Stimulated activated CD4-positive, alpha-beta T cell treated with anti-CD3 and anti-CD28 coated beads, Interleukin-2, amount 100 ng/mL, for 4 hours (primary cell): ENCODE data around the gene CYP3A7.
"Not testable (repeated sequence)": the region's sequence is repeated elsewhere in the genome, so short reads cannot be mapped to it uniquely, and the experiment has no call there.

ENCODE experiments used
- DNase-seq: peaks from one replicate; pipeline ENCODE4 v3.0.0-alpha.2; 2020; ENCODE audit warnings: low read depth

Gene CYP3A7

GRCh38 chr7:99734987-99735386, at the start of gene CYP3A7:
Gene CYP3A7 (minus strand): TSS chr7:99735196. CDS start chr7:99735093, 103 bp downstream.
- DNase-seq, result no peak

DNA sequence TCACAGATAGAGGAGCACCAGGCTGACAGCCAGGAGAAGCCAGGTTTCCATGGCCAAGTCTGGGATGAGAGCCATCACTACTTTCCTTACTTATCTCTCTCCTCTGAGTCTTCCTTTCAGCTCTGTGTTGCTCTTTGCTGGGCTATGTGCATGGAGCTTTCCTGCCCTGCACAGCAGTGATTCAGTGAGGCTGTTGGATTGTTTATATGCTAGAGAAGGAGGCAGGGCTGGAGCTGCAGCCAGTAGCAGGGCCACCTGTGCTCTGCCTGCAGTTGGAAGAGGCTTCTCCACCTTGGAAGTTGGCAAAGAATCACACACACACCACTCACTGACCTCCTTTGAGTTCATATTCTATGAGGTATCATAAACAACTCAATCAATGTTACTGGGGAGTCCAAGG, 49.0 kb upstream of the CYP3A7 start, which contains the start of gene CYP3A4:
Gene CYP3A4, minus strand, starts transcription at position 178 of the 400 bp plus-strand sequence. Its CDS starts 103 bp downstream, at position 75.
- no peak for DNase-seq

DNA sequence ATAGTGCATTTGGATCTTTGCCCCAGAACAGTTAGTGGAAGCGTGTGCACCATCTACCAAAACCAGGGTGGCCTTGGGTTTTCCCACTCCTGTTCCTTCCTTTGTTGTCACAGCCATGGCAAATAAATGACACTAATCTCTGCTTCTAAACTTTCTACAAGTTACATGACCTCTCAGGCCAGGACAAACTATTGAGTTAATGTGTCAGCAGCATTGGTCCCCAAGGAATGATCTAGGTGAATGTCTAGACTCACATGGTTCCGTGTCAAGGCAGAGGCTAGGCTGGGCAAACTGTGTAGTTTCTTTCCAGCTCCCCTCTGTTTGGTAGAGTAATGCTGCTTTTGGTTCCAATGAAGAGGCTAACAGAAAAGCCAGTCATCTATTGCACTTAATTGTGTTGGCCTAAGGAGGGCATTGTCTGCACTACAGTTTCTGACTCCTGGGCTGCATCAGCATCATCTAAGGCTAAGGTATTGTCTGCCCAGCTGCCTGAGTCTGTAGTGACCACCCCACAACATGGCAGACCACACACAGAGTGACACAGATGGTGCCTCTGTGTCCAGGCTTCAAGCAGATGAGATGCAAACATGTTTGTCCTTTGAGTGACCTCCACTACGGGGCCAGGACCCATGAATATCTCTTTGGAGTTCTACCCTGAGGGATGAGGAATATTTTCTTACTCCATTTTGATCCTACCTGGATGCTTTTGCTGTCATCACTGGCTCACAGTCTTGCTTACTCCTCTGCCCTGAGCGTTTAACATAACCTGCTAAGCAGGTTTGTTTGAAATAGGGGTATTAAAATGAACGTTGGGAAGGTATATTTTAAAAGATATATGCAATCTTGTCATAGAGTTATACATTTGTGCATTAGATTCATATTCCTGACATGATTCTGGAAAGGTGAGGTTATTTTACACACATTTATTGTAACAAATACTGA, 47.3 kb upstream of the CYP3A7 start:
- no peak for DNase-seq

DNA sequence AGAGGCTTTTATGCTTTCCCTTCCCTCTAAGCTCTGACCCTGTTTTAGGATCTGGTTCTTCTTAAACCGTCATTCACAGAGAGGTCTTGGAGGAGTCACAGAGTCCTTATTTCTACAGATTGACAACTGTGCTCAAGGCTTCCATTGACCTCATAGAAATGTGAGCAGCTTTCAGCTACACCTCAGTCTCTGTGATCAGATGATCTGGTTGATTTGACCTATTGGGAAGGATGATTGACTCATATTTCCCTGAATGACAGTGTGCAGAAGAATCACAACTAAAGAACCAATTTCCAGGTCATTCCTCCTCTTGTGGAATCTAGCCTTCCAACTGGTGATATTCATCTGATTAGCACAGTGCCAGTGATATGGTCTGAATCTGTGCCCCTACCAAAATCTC, 45.6 kb upstream of the CYP3A7 start:
- no peak for DNase-seq

GRCh38 chr7:99779949-99780348, 45.0 kb upstream of the CYP3A7 start:
- no peak for DNase-seq

- DNase-seq, result no peak
Observed at GRCh38 chr7:99778880-99779279, 43.9 kb upstream of the CYP3A7 start.

- DNase-seq, result not testable (repeated sequence)
Observed at GRCh38 chr7:99773395-99773794, 38.4 kb upstream of the CYP3A7 start.

DNA sequence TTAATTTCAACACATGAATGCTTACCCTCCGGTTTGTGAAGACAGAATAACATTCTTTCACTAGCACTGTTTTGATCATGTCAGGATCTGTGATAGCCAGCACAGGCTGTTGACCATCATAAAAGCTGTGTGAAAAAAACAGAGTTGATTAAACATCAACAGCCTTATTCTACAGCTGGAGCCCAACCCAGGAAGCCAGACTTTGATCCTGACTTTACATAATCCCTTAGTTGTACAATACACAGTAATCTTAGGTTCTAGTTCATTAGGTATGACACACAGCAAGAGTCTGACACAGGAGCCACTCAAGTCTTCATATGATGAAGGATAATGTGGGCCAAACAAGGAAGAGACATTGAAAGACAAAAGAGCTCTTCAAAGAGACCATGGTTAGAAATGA, 37.6 kb upstream of the CYP3A7 start:
- DNase-seq, result no peak

DNA sequence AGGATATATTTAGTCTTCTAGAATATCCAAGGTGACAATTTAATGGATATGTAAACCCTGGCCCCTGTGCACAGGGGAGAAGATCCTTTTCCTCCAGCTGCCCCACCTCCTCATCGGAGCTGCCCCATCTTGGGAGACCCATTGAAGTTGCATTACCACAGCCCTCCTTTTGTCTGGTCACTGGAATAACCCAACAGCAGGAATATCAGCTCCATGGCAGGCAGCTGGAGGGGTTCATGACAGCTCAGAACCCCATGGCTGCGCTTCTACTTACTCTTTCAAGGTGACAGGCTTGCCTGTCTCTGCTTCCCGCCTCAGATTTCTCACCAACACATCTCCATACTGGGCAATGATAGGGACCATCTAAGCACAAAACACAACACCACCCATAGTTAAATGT, 34.5 kb upstream of the CYP3A7 start:
- not testable (repeated sequence) for DNase-seq

- DNase-seq, result no peak
Observed at GRCh38 chr7:99768471-99768870, 33.5 kb upstream of the CYP3A7 start.

GRCh38 chr7:99767662-99768061, 32.7 kb upstream of the CYP3A7 start:
- no peak for DNase-seq

DNA sequence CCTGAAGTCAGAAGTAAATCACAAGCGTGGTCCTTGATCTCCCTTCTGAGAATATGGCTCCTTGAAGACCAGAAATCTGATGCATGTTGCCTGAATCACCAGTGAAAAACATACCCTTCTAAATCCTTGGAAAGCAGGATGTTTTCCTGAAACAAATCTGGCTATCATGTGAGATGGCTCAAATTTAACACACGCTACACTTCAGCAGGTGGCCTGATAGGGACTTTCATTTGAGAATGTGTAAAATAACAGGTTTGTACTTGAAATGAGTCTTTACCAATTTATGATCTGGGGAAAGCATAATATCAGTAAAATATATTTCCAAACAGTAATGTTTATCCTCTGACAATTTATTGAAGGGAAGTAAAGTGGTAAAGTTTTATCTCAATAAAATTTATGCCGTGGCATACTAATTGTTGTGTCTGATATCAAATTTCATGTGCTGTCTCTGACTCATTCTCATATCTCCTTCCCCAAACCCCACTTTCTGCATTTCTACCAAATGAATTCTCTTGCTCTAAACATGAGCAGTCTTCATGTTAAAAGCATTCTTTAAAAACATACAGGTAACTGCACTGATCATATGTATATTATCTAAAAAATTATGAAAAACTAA, 31.6 kb upstream of the CYP3A7 start:
- no peak for DNase-seq

DNA sequence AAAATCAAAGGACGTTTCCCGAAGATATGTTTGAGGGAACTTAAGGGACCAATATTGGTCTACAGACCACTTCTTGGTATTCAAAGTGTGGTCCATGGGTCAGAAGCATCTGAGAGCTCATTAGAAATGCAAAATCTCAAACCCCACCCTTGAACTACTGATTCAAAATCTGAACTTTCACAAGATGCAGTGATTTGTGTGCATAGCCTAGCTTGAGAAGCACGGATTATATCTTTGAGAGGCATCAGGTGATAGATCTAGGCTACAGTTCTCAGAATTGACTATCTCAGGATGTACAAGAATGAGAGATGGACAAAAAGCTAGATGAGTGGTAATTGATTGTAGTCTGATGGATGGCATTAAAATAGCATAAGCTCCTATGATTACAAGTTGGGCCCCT, 29.5 kb upstream of the CYP3A7 start:
- no peak for DNase-seq

GRCh38 chr7:99762680-99763327, 27.8 kb upstream of the CYP3A7 start:
- DNase-seq, result no peak

- DNase-seq, result no peak
Observed at GRCh38 chr7:99755085-99755484, 20.1 kb upstream of the CYP3A7 start.

GRCh38 chr7:99752356-99752755, 17.4 kb upstream of the CYP3A7 start:
- no peak for DNase-seq

GRCh38 chr7:99751322-99752052, 16.5 kb upstream of the CYP3A7 start:
- not testable (repeated sequence) for DNase-seq

DNA sequence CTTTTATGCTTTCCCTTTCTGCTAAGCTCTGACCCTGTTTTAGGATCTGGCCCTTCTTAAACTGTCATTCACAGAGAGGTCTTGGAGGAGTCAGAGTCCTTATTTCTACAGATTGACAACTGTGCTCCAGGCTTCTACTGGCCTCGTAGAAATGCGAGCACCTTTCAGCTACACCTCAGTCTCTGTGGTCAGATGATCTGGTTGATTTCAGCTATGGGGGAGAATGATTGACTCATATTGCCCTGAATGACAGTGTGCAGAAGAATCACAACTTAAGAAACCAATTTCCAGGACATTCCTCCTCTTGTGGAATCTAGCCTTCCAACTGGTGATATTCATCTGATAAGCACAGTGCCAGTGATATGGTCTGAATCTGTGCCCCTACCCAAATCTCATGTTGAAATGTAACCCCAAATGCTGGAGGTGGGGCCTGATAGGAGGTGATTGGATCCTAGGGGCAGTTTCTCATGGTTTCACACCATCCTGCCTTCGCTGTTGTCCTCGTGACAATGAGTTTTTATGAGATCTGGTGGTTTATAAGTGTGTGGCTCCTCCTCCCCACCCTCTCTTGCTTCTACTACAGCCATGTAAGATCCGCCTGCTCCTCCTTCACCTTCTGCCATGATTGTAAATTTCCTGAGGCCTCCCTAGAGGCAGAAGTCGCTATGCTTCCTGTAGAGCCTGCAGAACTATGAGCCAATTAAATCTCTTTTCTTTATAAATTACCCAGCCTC, 14.0 kb upstream of the CYP3A7 start:
- DNase-seq, result no peak

DNA sequence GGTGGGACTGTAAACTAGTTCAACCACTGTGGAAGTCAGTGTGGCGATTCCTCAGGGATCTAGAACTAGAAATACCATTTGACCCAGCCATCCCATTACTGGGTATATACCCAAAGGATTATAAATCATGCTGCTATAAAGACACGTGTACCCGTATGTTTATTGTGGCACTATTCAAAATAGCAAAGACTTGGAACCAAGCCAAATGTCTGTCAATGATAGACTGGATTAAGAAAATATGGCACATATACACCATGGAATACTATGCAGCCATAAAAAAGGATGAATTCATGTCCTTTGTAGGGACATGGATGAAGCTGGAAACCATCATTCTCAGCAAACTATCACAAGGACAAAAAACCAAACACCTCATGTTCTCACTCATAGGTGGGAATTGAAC, 11.9 kb upstream of the CYP3A7 start:
- DNase-seq, result not testable (repeated sequence)

DNA sequence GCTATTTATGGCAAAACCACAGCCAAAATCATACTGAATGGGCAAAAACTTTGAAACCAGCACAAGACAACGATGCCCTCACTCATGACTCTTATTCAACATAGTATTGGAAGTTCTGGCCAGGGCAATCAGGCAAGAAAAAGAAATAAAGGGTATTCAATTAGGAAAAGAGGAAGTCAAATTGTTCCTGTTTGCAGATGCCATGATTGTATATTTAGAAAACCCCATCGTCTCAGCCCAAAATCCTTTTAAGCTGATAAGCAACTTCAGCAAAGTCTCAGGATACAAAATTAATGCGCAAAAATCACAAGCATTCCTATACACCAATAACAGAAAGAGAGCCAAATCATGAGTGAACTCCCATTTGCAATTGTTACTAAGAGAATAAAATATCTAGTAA, 10.4 kb upstream of the CYP3A7 start:
- not testable (repeated sequence) for DNase-seq

DNA sequence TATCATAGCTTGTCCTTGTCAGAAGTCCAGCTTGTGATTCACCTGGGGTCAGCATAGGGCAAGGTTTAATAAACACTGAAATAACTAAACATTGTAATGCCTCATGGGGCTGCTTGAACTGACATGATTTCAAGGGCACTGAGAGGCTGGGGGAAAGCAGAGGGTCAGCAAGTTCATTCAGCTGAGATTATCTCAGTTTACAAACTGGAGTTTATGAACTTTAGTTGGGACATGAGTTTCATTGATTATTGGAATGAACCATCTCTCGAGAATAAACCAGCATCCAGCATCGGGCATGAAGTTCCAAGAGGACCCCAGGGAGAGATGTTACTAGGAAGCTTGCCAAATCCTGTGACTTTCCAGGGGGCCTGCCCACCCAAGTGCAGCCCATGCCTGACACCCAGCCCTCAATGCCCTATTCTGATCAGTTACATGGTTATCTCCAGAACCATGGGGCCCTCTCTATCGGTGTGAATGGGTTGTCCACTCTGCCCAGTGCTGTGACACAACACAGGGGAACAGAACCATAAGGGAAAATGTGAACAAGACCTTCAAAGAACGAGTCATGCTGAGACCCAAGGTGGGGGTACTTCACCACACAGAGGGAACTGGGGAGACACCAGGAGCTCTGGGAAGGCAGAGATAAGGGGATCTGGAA, 7.9 kb upstream of the CYP3A7 start:
- DNase-seq, result no peak
